Measurements from ENCODE around the gene RABGAP1L.

RABGAP1L gene

GRCh38 chr1:174194461-174194860 lies 35.1 kb downstream of the RABGAP1L start:
- no peaks in the 10 kb centered on the region for H4K20me1 ChIP-seq
- H3K4me2 ChIP-seq: no peak overlapping the region
- no peaks in the 10 kb centered on the region for H3K36me3 ChIP-seq
- TF ChIP-seq Cebpa-rat (IDR thresholded peaks at IDR 0.05): no peak
- H3K4me3 ChIP-seq: no peak overlapping the region
- H3K9me3 ChIP-seq: peaks cover 2% of the 10 kb centered on the region; the same call in 1 of the 2 replicates
- no peak overlapping the region for H3K27ac ChIP-seq
- no peak overlapping the region for H3K9ac ChIP-seq
- H3K27me3 ChIP-seq: no peaks in the 10 kb centered on the region
- H3K4me1 ChIP-seq: no peaks in the 10 kb centered on the region

GRCh38 chr1:174197088-174197487 lies 37.8 kb downstream of the RABGAP1L start:
- Histone ChIP-seq H3K27ac (no peak overlapping the region), H4K20me1 (no peaks in the 10 kb centered on the region), H3K4me2 (no peak overlapping the region), H3K36me3 (no peaks in the 10 kb centered on the region), H3K9ac (no peak overlapping the region), H3K9me3 (peaks cover 3% of the 10 kb centered on the region; the same call in 1 of the 2 replicates), H3K27me3 (no peaks in the 10 kb centered on the region), H3K4me1 (no peaks in the 10 kb centered on the region), H3K4me3 (no peak overlapping the region)
- no peak for TF ChIP-seq Cebpa-rat (IDR thresholded peaks at IDR 0.05)

GRCh38 chr1:174197547-174197946 lies 38.2 kb downstream of the RABGAP1L start:
- H3K36me3 ChIP-seq: no peaks in the 10 kb centered on the region
- no peak overlapping the region for H3K9ac ChIP-seq
- H4K20me1 ChIP-seq: no peaks in the 10 kb centered on the region
- peaks cover 3% of the 10 kb centered on the region; the same call in 1 of the 2 replicates for H3K9me3 ChIP-seq
- no peak overlapping the region for H3K4me2 ChIP-seq
- H3K27me3 ChIP-seq: no peaks in the 10 kb centered on the region
- TF ChIP-seq Cebpa-rat (IDR thresholded peaks at IDR 0.05): no peak
- H3K27ac ChIP-seq: no peak overlapping the region
- H3K4me3 ChIP-seq: no peak overlapping the region
- H3K4me1 ChIP-seq: no peaks in the 10 kb centered on the region

GRCh38 chr1:174198202-174198601 lies 38.9 kb downstream of the RABGAP1L start:
- no peaks in the 10 kb centered on the region for H3K27me3 ChIP-seq
- H3K4me2 ChIP-seq: no peak overlapping the region
- H3K36me3 ChIP-seq: no peaks in the 10 kb centered on the region
- H3K4me3 ChIP-seq: no peak overlapping the region
- peaks cover 6% of the 10 kb centered on the region for H3K9me3 ChIP-seq
- H3K9ac ChIP-seq: no peak overlapping the region
- no peak overlapping the region for H3K27ac ChIP-seq
- H4K20me1 ChIP-seq: no peaks in the 10 kb centered on the region
- H3K4me1 ChIP-seq: no peaks in the 10 kb centered on the region
- no peak for TF ChIP-seq Cebpa-rat (IDR thresholded peaks at IDR 0.05)

GRCh38 chr1:174200746-174201145 lies 41.4 kb downstream of the RABGAP1L start:
- Histone ChIP-seq H4K20me1 (no peaks in the 10 kb centered on the region), H3K4me1 (no peaks in the 10 kb centered on the region), H3K9me3 (peaks cover 29% of the 10 kb centered on the region), H3K9ac (no peak overlapping the region), H3K4me2 (no peak overlapping the region), H3K4me3 (no peak overlapping the region), H3K27me3 (no peaks in the 10 kb centered on the region), H3K27ac (no peak overlapping the region), H3K36me3 (no peaks in the 10 kb centered on the region)
- TF ChIP-seq Cebpa-rat (IDR thresholded peaks at IDR 0.05): no peak

- H3K4me3 ChIP-seq: no peak overlapping the region
- H3K9ac ChIP-seq: no peak overlapping the region
Observed at GRCh38 chr1:174204697-174205308, 45.5 kb downstream of the RABGAP1L start.

GRCh38 chr1:174206148-174206836 lies 47.0 kb downstream of the RABGAP1L start:
- Histone ChIP-seq H3K36me3 (peaks cover 13% of the 10 kb centered on the region), H3K9me3 (peaks cover 58% of the 10 kb centered on the region), H4K20me1 (no peaks in the 10 kb centered on the region), H3K27ac (no peak overlapping the region), H3K4me1 (peaks cover 11% of the 10 kb centered on the region), H3K27me3 (no peaks in the 10 kb centered on the region), H3K4me3 (no peak overlapping the region), H3K9ac (no peak overlapping the region), H3K4me2 (peak overlapping the region; percentile 29)
- no peak for TF ChIP-seq Cebpa-rat (IDR thresholded peaks at IDR 0.05)

More at GRCh38 chr1:174204697-174205308, 45.5 kb downstream of the RABGAP1L start:
- H3K9me3 ChIP-seq: peaks cover 46% of the 10 kb centered on the region
- no peak overlapping the region for H3K4me2 ChIP-seq
- no peaks in the 10 kb centered on the region for H3K27me3 ChIP-seq
- H4K20me1 ChIP-seq: no peaks in the 10 kb centered on the region
- H3K36me3 ChIP-seq: peaks cover 11% of the 10 kb centered on the region
- H3K27ac ChIP-seq: no peak overlapping the region
- H3K4me1 ChIP-seq: peaks cover 11% of the 10 kb centered on the region
- TF ChIP-seq Cebpa-rat (IDR thresholded peaks at IDR 0.05): no peak

GRCh38 chr1:174209347-174210187 lies 50.2 kb downstream of the RABGAP1L start:
- peaks cover 11% of the 10 kb centered on the region for H3K4me1 ChIP-seq
- H3K27ac ChIP-seq: no peak overlapping the region
- H3K9ac ChIP-seq: no peak overlapping the region
- peaks cover 13% of the 10 kb centered on the region for H3K36me3 ChIP-seq
- no peaks in the 10 kb centered on the region for H3K27me3 ChIP-seq
- no peak overlapping the region for H3K4me3 ChIP-seq
- no peak overlapping the region for H3K4me2 ChIP-seq
- TF ChIP-seq Cebpa-rat (IDR thresholded peaks at IDR 0.05): no peak
- H4K20me1 ChIP-seq: no peaks in the 10 kb centered on the region
- peaks cover 46% of the 10 kb centered on the region for H3K9me3 ChIP-seq

- Histone ChIP-seq H3K27ac (no peak overlapping the region), H3K9ac (no peak overlapping the region), H3K4me3 (no peak overlapping the region), H3K4me1 (peaks cover 4% of the 10 kb centered on the region), H3K27me3 (no peaks in the 10 kb centered on the region), H3K4me2 (no peak overlapping the region), H3K36me3 (peaks cover 13% of the 10 kb centered on the region), H3K9me3 (peaks cover 31% of the 10 kb centered on the region), H4K20me1 (no peaks in the 10 kb centered on the region)
- TF ChIP-seq Cebpa-rat (IDR thresholded peaks at IDR 0.05): no peak
Observed at GRCh38 chr1:174211486-174211885, 52.2 kb downstream of the RABGAP1L start.

GRCh38 chr1:174215766-174216165 lies 56.4 kb downstream of the RABGAP1L start:
- Histone ChIP-seq H3K36me3 (no peaks in the 10 kb centered on the region; the same call in 1 of the 2 replicates), H3K27me3 (no peaks in the 10 kb centered on the region), H3K9me3 (peaks cover 10% of the 10 kb centered on the region), H3K4me2 (no peak overlapping the region), H3K9ac (no peak overlapping the region), H3K4me1 (no peaks in the 10 kb centered on the region), H3K27ac (no peak overlapping the region), H3K4me3 (no peak overlapping the region), H4K20me1 (no peaks in the 10 kb centered on the region)
- TF ChIP-seq Cebpa-rat (IDR thresholded peaks at IDR 0.05): no peak
